NB4 (cell line): ENCODE measurements around the gene MDM4.

Source experiments
- DNase-seq: peaks from one replicate; pipeline ENCODE4 v3.0.0; 2010; ENCODE audit warnings: low read depth
- H3K4me3 ChIP-seq: one replicate; pipeline ENCODE4 v1.5.1; 2011; ENCODE audit warnings: mild to moderate bottlenecking, low read depth, low read length, moderate library complexity
- MYC ChIP-seq: IDR thresholded peaks from 2 replicates; pipeline ENCODE4 v1.6.1; 2011; ENCODE audit warnings: low read depth, low read length
- POLR2A ChIP-seq: IDR thresholded peaks from 2 replicates; pipeline ENCODE4 v1.6.1; 2011; ENCODE audit warnings: mild to moderate bottlenecking; ENCODE audit not compliant: insufficient read length; ENCODE audit errors: extremely low read depth
- TF ChIP-seq, protein P1 (sequence below): IDR thresholded peaks from 2 replicates; pipeline ENCODE4 v1.6.1; 2011; ENCODE audit warnings: low read depth, low read length
- TF ChIP-seq, protein P2 (sequence below): IDR thresholded peaks from one replicate; pipeline ENCODE4 v1.5.1; 2012; ENCODE audit warnings: low read depth, low read length

The MDM4 gene

DNA sequence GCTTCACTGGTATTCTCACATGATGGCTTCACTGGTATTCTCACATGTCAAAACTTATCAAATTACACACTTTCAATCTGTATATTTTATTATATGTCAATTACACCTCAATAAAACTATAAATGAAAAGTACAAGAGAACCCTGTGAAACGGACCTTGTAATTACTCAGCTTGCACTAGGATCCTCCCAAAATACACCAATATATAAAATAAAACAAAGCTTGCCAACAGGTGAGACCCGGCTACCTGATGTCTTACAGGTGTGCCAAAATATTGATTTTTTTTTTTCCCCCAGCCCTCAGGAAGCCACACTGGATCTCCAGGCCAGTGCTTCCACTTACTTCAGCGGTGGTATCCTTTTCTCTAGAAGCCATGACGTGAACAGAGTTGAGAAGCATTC is 44.5 kb upstream of the MDM4 start:
- TF ChIP-seq, protein P1, sequence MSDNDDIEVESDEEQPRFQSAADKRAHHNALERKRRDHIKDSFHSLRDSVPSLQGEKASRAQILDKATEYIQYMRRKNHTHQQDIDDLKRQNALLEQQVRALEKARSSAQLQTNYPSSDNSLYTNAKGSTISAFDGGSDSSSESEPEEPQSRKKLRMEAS: no peak
- TF ChIP-seq MYC (no peak), POLR2A (no peak)
- TF ChIP-seq, protein P2, sequence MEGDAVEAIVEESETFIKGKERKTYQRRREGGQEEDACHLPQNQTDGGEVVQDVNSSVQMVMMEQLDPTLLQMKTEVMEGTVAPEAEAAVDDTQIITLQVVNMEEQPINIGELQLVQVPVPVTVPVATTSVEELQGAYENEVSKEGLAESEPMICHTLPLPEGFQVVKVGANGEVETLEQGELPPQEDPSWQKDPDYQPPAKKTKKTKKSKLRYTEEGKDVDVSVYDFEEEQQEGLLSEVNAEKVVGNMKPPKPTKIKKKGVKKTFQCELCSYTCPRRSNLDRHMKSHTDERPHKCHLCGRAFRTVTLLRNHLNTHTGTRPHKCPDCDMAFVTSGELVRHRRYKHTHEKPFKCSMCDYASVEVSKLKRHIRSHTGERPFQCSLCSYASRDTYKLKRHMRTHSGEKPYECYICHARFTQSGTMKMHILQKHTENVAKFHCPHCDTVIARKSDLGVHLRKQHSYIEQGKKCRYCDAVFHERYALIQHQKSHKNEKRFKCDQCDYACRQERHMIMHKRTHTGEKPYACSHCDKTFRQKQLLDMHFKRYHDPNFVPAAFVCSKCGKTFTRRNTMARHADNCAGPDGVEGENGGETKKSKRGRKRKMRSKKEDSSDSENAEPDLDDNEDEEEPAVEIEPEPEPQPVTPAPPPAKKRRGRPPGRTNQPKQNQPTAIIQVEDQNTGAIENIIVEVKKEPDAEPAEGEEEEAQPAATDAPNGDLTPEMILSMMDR: no peak
- H3K4me3 ChIP-seq: no peak overlapping the region
- DNase-seq: no peak

DNA sequence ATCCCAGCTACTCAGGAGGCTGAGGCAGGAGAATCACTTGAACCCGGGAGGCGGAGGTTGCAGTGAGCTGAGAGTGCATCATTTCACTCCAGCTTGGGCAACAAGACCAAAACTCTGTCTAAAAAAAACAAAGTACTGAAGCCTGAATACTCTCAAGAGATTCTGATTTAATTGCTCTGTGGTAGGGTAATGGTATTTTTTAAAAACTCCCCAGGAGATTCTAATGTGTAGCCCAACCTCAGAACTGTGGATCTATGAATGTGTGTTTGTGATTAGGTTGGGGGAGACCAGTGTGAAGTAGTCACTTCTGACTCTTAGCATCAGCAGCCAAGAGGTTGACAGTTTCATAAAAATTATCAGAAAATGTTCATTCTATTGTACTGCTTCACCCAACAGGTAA is 43.5 kb upstream of the MDM4 start:
- TF ChIP-seq, protein P1: no peak
- TF ChIP-seq MYC (no peak), POLR2A (no peak)
- TF ChIP-seq, protein P2: no peak
- no peak for DNase-seq
- no peak overlapping the region for H3K4me3 ChIP-seq

DNA sequence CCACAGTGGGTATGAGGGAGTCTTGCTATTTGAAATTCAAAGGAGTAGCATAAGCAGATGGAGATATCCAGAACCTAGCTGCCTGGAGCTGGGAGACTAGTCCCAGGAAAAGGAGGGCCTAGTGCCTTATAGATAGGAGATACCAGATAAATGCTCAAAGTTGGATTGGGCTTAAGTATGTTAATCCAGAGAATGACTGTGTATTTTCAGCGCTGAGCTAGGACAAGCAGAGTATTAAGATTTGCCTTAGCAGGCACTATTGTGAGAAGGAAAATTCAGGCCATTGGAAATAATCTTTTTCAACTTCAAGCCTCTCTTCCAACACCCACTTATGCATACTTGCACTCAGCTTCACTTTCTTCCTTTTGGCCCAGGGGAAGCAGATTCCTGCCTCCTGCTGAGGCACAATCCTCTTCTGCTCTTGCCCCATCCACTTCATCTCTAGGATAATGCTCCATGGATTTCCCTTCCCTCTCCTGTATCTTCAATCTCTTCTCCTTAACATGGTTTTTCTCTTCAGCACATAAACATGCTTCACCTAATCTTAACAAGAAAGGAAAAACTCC is 42.7 kb upstream of the MDM4 start:
- TF ChIP-seq POLR2A (no peak), MYC (no peak)
- TF ChIP-seq, protein P1: no peak
- TF ChIP-seq, protein P2: no peak
- no peak overlapping the region for H3K4me3 ChIP-seq
- DNase-seq: no peak

DNA sequence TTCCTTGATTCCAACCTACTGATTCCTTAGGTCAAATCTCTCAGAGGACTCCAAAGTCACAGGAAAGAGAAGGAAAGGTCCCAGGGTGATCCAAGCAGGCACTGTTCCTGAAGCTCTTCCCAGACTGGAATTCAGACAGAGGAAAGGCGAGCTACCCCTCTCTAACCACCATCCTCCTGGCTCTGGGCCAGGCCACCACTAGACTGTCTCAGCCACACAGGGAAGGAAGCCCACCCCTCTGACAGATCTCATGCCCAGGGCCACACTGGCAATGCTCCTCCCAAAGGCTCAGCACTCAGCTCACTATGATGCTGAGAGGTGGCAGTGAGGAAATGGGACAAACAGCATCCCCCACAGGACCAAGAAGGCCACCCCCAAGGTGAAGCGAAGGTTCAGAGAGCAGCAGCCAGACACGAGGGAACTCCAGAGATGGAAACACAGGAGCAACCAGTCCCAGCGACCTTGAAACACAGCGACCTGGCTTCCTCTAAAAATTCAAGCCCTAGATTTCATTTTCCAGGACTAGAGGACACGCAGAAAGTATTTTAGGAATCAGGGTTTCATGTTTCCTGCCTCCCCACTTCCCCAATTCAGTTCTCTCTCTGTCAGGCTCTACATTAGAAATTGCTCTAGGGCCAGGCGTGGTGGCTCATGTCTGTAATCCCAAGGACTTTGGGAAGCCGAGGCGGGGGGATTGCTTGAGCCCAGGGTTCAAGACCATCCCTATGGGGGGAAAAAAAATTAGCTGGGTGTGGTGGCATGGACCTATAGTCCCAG is 40.4 kb upstream of the MDM4 start:
- no peak for DNase-seq
- no peak overlapping the region for H3K4me3 ChIP-seq
- TF ChIP-seq POLR2A (no peak), MYC (no peak)
- TF ChIP-seq, protein P1: no peak
- TF ChIP-seq, protein P2: no peak

DNA sequence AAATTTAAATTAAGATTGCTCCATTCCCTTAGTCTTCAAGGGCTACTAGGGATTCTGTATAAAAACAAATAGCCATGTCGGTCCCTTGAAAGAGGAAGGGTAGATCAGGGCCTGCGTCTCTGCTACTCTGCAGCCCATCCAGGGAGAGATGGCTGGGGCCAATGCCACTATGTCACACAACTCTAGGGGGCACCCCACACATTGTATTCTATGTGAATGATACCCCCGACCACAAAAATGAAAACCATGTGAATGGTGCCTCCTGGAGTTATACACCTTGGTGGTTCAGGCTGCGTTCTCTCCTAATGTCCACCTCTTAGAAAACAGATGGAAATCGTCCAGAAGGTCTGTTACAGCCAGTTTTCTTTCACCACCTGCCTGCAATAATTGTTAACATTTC is 39.6 kb upstream of the MDM4 start:
- TF ChIP-seq POLR2A (no peak), MYC (no peak)
- TF ChIP-seq, protein P2: no peak
- TF ChIP-seq, protein P1: no peak
- DNase-seq: no peak
- no peak overlapping the region for H3K4me3 ChIP-seq
